ENCODE results near the gene TSTD1.

- TF ChIP-seq, protein P1, sequence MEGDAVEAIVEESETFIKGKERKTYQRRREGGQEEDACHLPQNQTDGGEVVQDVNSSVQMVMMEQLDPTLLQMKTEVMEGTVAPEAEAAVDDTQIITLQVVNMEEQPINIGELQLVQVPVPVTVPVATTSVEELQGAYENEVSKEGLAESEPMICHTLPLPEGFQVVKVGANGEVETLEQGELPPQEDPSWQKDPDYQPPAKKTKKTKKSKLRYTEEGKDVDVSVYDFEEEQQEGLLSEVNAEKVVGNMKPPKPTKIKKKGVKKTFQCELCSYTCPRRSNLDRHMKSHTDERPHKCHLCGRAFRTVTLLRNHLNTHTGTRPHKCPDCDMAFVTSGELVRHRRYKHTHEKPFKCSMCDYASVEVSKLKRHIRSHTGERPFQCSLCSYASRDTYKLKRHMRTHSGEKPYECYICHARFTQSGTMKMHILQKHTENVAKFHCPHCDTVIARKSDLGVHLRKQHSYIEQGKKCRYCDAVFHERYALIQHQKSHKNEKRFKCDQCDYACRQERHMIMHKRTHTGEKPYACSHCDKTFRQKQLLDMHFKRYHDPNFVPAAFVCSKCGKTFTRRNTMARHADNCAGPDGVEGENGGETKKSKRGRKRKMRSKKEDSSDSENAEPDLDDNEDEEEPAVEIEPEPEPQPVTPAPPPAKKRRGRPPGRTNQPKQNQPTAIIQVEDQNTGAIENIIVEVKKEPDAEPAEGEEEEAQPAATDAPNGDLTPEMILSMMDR (IDR thresholded peaks at IDR 0.05; ENCODE audit: low read length): no peak
- TF ChIP-seq EZH2 (optimal IDR thresholded peaks at IDR 0.05; ENCODE audit: low read depth, low read length): no peak
These were observed 42.8 kb upstream of the TSTD1 start for GRCh38 chr1:161081519-161081918.

All from MM.1S (cell line).